ENCODE measurements around the gene TMEM263.

Gene TMEM263

DNA sequence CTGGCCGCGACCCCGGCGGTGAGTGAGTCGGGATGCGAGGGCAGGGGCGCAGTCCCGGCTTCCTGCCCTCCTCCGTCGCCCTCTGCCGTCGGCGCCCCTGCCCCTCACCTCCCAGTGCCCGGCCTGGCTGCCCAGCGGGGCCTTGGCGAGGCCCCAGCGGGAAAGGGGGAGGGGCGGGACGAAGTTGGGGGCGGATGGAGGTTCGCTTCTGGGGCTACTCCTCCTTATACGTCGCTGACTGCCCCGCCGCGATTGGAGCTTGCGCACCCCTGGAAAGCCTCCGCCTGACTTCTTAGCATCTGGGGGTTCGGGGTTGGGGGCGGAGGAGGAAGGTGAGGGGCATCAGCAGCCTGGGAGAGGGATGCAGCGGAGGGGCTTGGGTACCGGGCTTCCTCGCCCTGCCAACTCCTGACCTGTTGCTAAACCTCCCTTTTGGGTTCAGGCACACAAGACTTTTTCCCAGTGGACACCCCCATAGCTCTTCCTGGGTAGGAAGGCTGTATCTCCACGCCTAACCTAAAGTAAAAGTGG lies 406 bp downstream of the TMEM263 start:
- peak; percentile 65 for DNase-seq (ENCODE audit: low read depth, low spot score)
- in situ Hi-C loops (cut with HindIII; ENCODE audit: low sequenced_read_pairs): no loop called here

DNA sequence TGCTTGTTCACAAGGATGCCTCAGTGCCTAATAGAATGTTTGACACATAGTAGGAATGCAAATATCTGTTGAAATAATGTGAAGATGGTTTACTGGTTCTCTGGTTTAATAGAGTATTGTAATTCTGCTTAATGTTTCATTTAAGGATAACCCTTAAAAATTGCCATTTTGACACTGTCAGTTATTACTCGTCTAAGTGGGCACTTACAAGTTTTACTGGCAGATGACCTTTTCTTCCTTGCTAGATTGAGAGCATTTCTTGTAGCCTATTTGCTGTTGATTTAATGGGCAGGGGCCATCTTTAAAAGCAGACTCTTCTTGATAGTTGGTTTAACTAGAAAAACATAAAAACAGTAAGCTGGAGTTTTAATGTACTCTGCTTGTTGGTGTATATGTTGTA lies 1.9 kb downstream of the TMEM263 start:
- TF ChIP-seq, protein P1, sequence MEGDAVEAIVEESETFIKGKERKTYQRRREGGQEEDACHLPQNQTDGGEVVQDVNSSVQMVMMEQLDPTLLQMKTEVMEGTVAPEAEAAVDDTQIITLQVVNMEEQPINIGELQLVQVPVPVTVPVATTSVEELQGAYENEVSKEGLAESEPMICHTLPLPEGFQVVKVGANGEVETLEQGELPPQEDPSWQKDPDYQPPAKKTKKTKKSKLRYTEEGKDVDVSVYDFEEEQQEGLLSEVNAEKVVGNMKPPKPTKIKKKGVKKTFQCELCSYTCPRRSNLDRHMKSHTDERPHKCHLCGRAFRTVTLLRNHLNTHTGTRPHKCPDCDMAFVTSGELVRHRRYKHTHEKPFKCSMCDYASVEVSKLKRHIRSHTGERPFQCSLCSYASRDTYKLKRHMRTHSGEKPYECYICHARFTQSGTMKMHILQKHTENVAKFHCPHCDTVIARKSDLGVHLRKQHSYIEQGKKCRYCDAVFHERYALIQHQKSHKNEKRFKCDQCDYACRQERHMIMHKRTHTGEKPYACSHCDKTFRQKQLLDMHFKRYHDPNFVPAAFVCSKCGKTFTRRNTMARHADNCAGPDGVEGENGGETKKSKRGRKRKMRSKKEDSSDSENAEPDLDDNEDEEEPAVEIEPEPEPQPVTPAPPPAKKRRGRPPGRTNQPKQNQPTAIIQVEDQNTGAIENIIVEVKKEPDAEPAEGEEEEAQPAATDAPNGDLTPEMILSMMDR (IDR thresholded peaks at IDR 0.05; ENCODE audit: low read depth, low read length): no peak
- in situ Hi-C loops (cut with HindIII; ENCODE audit: low sequenced_read_pairs): no loop called here
- peak overlapping the region; percentile 92 for H3K4me3 ChIP-seq (ENCODE audit: low read depth, low read length)
- DNase-seq (ENCODE audit: low read depth, low spot score): peak; percentile 15

More for the DNA sequence above, 406 bp downstream of the TMEM263 start:
- TF ChIP-seq, protein P1 (IDR thresholded peaks at IDR 0.05; ENCODE audit: low read depth, low read length): peak; percentile 16
- peak overlapping the region; percentile 92 for H3K4me3 ChIP-seq (ENCODE audit: low read depth, low read length)

DNA sequence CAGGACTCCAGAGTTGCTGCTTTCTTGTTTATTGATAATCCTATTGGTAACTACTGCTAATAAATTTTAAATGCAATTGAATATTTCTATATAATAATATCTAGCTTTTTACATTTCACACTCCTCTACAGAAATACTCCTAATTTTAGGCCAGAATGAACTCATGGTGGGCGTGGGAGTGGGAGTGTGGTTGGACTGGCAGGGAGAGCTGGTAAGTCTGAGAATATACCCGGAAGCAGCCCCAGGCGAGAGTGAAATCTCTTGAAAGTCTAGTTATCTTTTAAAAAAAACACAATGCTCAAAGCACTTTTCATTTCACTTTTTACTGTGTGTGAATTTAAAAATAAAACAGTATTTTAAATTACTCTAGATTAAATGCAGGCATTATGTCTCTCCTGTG lies 4.7 kb downstream of the TMEM263 start:
- in situ Hi-C loops (cut with HindIII; ENCODE audit: low sequenced_read_pairs): no loop called here
- no peak for DNase-seq (ENCODE audit: low read depth, low spot score)
- H3K4me3 ChIP-seq (ENCODE audit: low read depth, low read length): no peak overlapping the region
- TF ChIP-seq, protein P1 (IDR thresholded peaks at IDR 0.05; ENCODE audit: low read depth, low read length): no peak

DNA sequence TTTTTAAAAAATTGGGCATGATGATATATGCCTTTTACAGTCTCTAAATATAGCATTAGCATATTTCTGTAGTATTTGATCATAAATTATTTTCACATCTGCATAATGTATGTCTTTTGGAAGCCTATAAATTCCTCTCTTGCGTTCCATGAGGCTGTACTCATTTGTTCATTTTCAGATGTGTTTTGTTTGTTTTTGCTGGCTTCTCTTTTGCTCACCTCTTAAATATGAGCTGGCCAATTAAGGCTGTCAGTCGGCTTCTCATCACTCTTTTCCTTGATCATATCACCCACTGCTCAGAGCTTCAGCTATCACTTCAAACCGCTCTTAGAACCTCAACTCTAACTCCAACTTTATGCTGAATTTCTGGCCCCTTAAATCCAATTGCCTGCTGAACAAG lies 6.6 kb downstream of the TMEM263 start:
- in situ Hi-C loops (cut with HindIII; ENCODE audit: low sequenced_read_pairs): no loop called here
- DNase-seq (ENCODE audit: low read depth, low spot score): no peak
- no peak overlapping the region for H3K4me3 ChIP-seq (ENCODE audit: low read depth, low read length)
- TF ChIP-seq, protein P1 (IDR thresholded peaks at IDR 0.05; ENCODE audit: low read depth, low read length): no peak

DNA sequence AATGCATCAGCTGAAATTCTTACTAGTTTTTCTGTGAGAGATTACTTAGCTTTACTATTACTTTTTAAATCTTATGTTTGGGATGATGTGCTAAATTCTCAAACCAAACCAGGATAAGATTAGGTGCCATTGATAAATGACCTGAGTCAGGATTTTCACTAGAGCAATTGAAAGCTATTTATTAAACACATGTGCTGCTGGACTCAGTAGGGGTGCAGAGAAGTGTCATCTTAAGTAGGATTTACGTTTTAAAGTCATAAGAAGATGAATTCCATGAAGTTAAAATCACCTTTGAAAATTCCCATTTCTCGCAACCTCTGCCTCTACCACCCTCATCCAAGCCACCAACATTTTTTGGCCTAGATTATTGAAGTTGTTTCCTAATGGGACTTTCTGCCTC lies 8.8 kb downstream of the TMEM263 start:
- in situ Hi-C loops (cut with HindIII; ENCODE audit: low sequenced_read_pairs): no loop called here
- no peak overlapping the region for H3K4me3 ChIP-seq (ENCODE audit: low read depth, low read length)
- DNase-seq (ENCODE audit: low read depth, low spot score): no peak
- TF ChIP-seq, protein P1 (IDR thresholded peaks at IDR 0.05; ENCODE audit: low read depth, low read length): no peak

DNA sequence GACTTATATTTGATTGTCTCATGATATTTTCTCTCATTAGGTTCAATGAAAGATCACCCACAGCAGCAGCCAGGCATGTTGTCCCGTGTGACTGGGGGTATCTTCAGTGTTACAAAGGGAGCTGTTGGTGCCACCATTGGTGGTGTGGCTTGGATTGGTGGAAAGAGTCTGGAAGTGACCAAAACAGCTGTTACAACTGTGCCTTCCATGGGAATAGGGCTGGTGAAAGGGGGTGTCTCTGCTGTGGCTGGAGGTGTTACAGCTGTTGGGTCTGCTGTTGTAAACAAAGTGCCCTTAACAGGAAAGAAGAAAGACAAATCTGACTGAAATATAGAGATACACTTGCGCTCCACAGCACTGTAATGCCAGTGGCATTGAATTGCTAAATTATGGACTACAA lies 15.4 kb downstream of the TMEM263 start:
- in situ Hi-C loops (cut with HindIII; ENCODE audit: low sequenced_read_pairs): no loop called here
- DNase-seq (ENCODE audit: low read depth, low spot score): no peak
- TF ChIP-seq, protein P1 (IDR thresholded peaks at IDR 0.05; ENCODE audit: low read depth, low read length): no peak
- H3K4me3 ChIP-seq (ENCODE audit: low read depth, low read length): no peak overlapping the region

DNA sequence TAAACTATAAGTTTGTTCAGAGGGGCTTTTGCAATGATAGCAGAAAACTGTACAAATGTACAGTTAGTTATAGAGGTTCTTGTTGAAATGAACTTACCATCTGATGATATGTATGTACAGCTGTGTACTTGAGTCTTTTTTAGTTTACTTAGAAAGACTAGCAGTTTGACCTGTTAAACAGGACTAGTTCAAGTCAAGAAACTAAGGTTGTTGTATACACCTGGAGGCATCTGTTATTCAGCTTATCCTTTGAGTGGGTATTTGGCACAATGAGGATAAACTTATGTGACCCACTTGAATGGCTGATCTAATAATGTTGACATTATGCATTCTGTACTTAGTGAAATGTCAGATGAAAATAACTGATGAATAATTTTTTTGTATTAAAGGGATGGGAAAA lies 17.8 kb downstream of the TMEM263 start:
- TF ChIP-seq, protein P1 (IDR thresholded peaks at IDR 0.05; ENCODE audit: low read depth, low read length): no peak
- DNase-seq (ENCODE audit: low read depth, low spot score): no peak
- in situ Hi-C loops (cut with HindIII; ENCODE audit: low sequenced_read_pairs): no loop called here
- no peak overlapping the region for H3K4me3 ChIP-seq (ENCODE audit: low read depth, low read length)
